Thoracic aorta (tissue), 2 donors: ENCODE data around the gene ZNF664. TPM values are rescaled to one million over a fixed set of nuclear protein-coding genes. Genes with fewer than 3 reads are reported as not detected.

Experiments
- ATAC-seq: fragments of 150-250 bp; one replicate; pipeline ENCODE4 v1.8.0; 2017; ENCODE audit warnings: low read depth; ENCODE audit not compliant: insufficient number of reproducible peaks, low FRiP score
- DNase-seq: peaks from one replicate; pipeline ENCODE4 v3.0.0-alpha.2; 2020; ENCODE audit warnings: low spot score
- H3K27ac ChIP-seq, 2 donors: fragments of 200-600 bp; sonication (generic); 1 replicate in 1 of 2; 2 replicates in 1 of 2; pipeline ENCODE4 v1.5.1; 2016; ENCODE audit warnings: mild to moderate bottlenecking in 2 of 2, moderate library complexity in 2 of 2
- H3K27me3 ChIP-seq: fragments of 200-600 bp; sonication (generic); replicated peaks from 2 replicates; pipeline ENCODE4 v1.6.0; 2016; ENCODE audit warnings: mild to moderate bottlenecking; ENCODE audit not compliant: insufficient read depth
- H3K36me3 ChIP-seq: fragments of 200-600 bp; sonication (generic); one replicate; pipeline ENCODE4 v1.5.1; 2016
- H3K4me1 ChIP-seq, 2 donors: fragments of 200-600 bp; sonication (generic); 1 replicate in 1 of 2; 2 replicates in 1 of 2; pipeline versions ENCODE4 v1.5.1 to v1.6.0; 2016; ENCODE audit warnings: low read depth in 2 of 2, mild to moderate bottlenecking in 1 of 2; ENCODE audit not compliant: control insufficient read depth in 1 of 2
- H3K4me3 ChIP-seq: fragments of 200-600 bp; sonication (generic); 2 replicates; pipeline ENCODE4 v1.5.1; 2016; ENCODE audit warnings: mild to moderate bottlenecking
- H3K9me3 ChIP-seq: fragments of 200-600 bp; sonication (generic); 2 replicates; pipeline ENCODE4 v1.5.1; 2016
- total RNA-seq, 2 donors: library from RNA; depleted of rRNA; stranded (reverse); fragments of >200 nt; gene quantifications; one replicate each; pipeline versions ENCODE4 v1.1.0 to v1.2.3, GENCODE V29; 2016
- TF ChIP-seq, protein P1 (sequence below): fragments of 200-600 bp; sonication (generic); IDR thresholded peaks from one replicate; pipeline ENCODE4 v1.5.1; 2019; ENCODE audit warnings: antibody characterized with exemption

ZNF664 gene
- total RNA-seq, 2 donors from 2014 or later: 46.4 to 48.2 TPM

DNA sequence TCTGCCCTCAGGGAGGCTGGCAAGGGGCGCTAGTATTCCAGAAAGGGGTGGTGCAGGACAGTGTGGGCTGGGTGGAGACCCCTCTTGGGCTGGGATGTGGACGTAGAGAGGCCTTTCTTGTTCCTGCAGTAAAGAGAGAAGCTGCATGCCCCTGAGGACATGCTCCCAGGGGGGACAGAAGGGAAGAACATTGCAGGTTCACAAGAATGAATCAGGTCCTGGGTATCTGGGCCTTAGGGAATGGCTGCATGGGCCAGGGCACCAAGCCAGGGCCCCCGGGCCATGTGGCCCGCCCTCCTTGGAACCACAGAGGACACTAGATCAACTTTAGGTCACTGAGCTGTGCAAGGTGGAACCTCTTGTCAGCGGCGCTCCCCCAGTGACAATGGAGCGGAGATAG lies 51.8 kb downstream of the ZNF664 start:
- no peak for ATAC-seq
- no peaks in the 10 kb centered on the region for H3K27me3 ChIP-seq
- TF ChIP-seq, protein P1, sequence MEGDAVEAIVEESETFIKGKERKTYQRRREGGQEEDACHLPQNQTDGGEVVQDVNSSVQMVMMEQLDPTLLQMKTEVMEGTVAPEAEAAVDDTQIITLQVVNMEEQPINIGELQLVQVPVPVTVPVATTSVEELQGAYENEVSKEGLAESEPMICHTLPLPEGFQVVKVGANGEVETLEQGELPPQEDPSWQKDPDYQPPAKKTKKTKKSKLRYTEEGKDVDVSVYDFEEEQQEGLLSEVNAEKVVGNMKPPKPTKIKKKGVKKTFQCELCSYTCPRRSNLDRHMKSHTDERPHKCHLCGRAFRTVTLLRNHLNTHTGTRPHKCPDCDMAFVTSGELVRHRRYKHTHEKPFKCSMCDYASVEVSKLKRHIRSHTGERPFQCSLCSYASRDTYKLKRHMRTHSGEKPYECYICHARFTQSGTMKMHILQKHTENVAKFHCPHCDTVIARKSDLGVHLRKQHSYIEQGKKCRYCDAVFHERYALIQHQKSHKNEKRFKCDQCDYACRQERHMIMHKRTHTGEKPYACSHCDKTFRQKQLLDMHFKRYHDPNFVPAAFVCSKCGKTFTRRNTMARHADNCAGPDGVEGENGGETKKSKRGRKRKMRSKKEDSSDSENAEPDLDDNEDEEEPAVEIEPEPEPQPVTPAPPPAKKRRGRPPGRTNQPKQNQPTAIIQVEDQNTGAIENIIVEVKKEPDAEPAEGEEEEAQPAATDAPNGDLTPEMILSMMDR: no peak
- H3K27ac ChIP-seq: no peak overlapping the region
- no peak overlapping the region for H3K4me3 ChIP-seq
- no peak for DNase-seq
- peaks cover 4 to 48% of the 10 kb centered on the region in 2 donors for H3K4me1 ChIP-seq
- H3K36me3 ChIP-seq: no peaks in the 10 kb centered on the region
- H3K9me3 ChIP-seq: no peaks in the 10 kb centered on the region

GRCh38 chr12:124025661-124026060 lies 52.6 kb downstream of the ZNF664 start:
- ATAC-seq (no peak), DNase-seq (no peak)
- Histone ChIP-seq H3K27ac (no peak overlapping the region), H3K36me3 (no peaks in the 10 kb centered on the region), H3K27me3 (no peaks in the 10 kb centered on the region), H3K4me3 (no peak overlapping the region), H3K4me1 (peaks cover 4 to 43% of the 10 kb centered on the region in 2 donors), H3K9me3 (no peaks in the 10 kb centered on the region)
- TF ChIP-seq, protein P1: no peak

DNA sequence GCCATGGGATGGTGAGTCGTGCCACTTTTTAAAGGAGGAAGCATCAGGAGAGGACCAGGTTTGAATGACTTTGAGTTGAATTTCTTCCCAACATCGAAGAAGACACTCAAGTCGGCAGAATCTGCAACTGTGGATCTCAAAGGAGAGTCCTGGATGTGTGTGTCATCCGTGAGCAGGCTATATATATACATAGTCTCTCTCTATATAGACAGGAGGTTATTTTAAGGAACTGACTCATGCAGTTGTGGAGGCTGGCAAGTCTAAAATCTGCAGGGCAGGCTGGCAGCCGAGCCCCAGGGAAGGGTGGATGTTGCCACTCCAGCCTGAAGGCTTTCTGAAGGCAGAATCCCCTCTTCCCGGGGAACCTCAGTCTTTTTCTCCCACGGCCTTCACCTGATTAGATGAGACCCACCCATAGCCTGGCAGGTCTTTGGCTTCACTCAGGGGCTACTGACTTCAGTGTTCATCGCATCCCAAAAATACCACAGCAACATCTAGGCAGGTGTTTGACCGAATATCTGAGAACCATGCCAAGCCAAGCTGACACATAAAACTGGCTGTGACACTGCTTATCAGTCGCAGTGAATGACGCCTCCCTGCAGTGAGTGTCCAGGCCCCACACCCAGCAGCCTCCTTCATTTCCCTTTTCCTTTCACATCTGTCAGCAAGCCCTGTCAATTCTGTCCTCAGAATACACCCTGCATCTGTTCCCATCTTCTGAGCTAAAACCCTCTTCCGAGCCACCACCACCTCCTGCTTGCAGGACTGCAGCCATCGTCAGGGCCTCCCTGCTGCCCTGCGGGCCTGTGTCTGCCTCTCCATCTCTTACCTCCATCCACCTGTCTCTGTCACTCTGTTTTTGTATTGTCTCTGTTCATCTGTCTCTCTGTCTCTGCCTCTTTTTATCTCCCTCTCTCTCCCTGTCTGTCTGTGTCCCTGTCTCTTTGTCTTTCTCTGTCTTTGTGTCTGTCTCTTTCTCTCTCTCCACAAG lies 54.0 kb downstream of the ZNF664 start:
- Histone ChIP-seq H3K4me1 (peaks cover 4 to 38% of the 10 kb centered on the region in 2 donors), H3K27me3 (no peaks in the 10 kb centered on the region), H3K27ac (no peak overlapping the region), H3K9me3 (no peaks in the 10 kb centered on the region), H3K4me3 (no peak overlapping the region), H3K36me3 (no peaks in the 10 kb centered on the region)
- DNase-seq: no peak
- TF ChIP-seq, protein P1: no peak
- ATAC-seq: no peak

DNA sequence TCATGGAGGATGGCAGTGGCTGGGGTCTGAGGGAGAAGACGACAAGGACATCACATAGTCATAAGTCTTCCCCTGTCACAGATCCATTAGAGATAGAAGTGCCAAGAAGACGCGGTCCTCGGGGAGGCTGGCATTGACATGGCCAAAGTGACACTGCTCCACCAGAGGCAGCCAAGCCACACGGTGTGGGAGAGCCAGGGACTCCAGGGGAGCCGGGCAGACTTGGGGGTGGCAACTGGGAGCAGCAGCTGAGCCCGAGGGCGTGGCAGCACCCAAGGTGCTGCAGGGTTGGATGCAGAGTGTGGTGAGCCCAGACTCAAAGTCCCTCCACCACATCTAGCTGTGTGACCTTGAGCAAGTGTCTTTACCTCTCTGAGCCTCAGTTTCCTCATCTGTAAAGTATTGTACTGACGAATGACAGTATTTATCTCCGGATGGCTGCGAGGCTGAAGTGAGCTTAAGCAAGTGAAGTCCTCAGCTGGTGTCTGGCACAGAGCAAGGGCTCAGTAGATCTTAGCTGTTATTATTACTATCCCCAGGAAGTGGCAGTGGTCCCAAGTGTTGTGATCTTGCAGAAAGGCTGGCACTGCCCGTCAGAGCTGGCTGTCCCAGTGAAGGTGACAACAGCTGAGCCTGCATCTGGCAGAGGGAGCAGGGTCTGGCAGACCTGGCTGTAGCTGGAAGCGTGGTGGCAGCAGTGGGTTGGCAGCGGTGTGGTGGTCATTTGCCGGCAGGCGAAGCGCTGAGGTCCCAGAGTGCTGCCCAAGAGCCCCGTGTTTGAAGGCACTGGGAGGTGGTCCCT lies 54.9 kb downstream of the ZNF664 start:
- TF ChIP-seq, protein P1: no peak
- DNase-seq: no peak
- Histone ChIP-seq H3K4me3 (no peak overlapping the region), H3K4me1 (peaks cover 4 to 38% of the 10 kb centered on the region in 2 donors), H3K36me3 (no peaks in the 10 kb centered on the region), H3K27me3 (no peaks in the 10 kb centered on the region), H3K9me3 (no peaks in the 10 kb centered on the region), H3K27ac (no peak overlapping the region)
- no peak for ATAC-seq

GRCh38 chr12:124028555-124028925 lies 55.5 kb downstream of the ZNF664 start:
- Histone ChIP-seq H3K4me3 (no peak overlapping the region), H3K4me1 (peaks cover 4 to 38% of the 10 kb centered on the region in 2 donors), H3K27ac (no peak overlapping the region), H3K36me3 (no peaks in the 10 kb centered on the region), H3K9me3 (no peaks in the 10 kb centered on the region), H3K27me3 (no peaks in the 10 kb centered on the region)
- no peak for DNase-seq
- ATAC-seq: no peak
- TF ChIP-seq, protein P1: no peak
